HG03108 (cell line): ENCODE measurements around the gene WEE1.
"Not testable (repeated sequence)": the region's sequence is repeated elsewhere in the genome, so short reads cannot be mapped to it uniquely, and the experiment has no call there.

Source experiments
- ATAC-seq: cut with Tn5 transposase; IDR thresholded peaks from one replicate; pipeline ENCODE4 v1.9.1; 2021; ENCODE audit warnings: moderate library complexity; ENCODE audit not compliant: unreplicated experiment

WEE1 gene

GRCh38 chr11:9617940-9618339, 44.5 kb downstream of the WEE1 start:
- ATAC-seq = no peak

GRCh38 chr11:9619004-9619403, 45.5 kb downstream of the WEE1 start:
- ATAC-seq = no peak

GRCh38 chr11:9619971-9620370, 46.5 kb downstream of the WEE1 start:
- no peak for ATAC-seq

- not testable (repeated sequence) for ATAC-seq
These were observed 48.9 kb downstream of the WEE1 start for GRCh38 chr11:9622353-9622752.

GRCh38 chr11:9623053-9623452, 49.6 kb downstream of the WEE1 start:
- ATAC-seq = not testable (repeated sequence)

- no peak for ATAC-seq
These were observed 51.0 kb downstream of the WEE1 start for GRCh38 chr11:9624448-9624847.

- ATAC-seq = no peak
These were observed 51.7 kb downstream of the WEE1 start for GRCh38 chr11:9625162-9625561.

GRCh38 chr11:9625728-9626127, 52.3 kb downstream of the WEE1 start:
- ATAC-seq = no peak

GRCh38 chr11:9626496-9627394, 53.3 kb downstream of the WEE1 start:
- no peak for ATAC-seq

- no peak for ATAC-seq
These were observed 55.6 kb downstream of the WEE1 start for GRCh38 chr11:9629064-9629463.

GRCh38 chr11:9633679-9634078, 60.2 kb downstream of the WEE1 start:
- no peak for ATAC-seq

- no peak for ATAC-seq
These were observed 63.2 kb downstream of the WEE1 start for GRCh38 chr11:9636691-9637090.

- no peak for ATAC-seq
These were observed 65.6 kb downstream of the WEE1 start for GRCh38 chr11:9639099-9639498.
